Measurements from ENCODE around the gene CLDN20. TPM values are rescaled to one million over a fixed set of nuclear protein-coding genes. Genes with fewer than 3 reads are reported as not detected.

CLDN20 gene
- total and polyA plus RNA-seq, 2 of the 8 experiments (the other 6 are each of a cell fraction or from before 2014, with no cell fraction given) = not detected

GRCh38 chr6:155237613-155238012 lies 26.2 kb upstream of the CLDN20 start:
- POLR2A ChIA-PET (ENCODE audit: partially characterized antibody) = no interaction called here
- H2BK15ac ChIP-seq (ENCODE audit: low read length) = no peak overlapping the region
- no peak overlapping the region for H2AK5ac ChIP-seq (ENCODE audit: low read depth, low read length)
- TF ChIP-seq EP300 (IDR thresholded peaks at IDR 0.05; ENCODE audit: borderline replicate concordance in 1 of 2, low read depth in 2 of 2, low read length in 2 of 2) = no peak
- no peak for TF ChIP-seq SIX5 (IDR thresholded peaks at IDR 0.05; ENCODE audit: low read depth, low read length)
- no peak for TF ChIP-seq CHD2 (IDR thresholded peaks at IDR 0.05; ENCODE audit: low read length)
- no peak for TF ChIP-seq RNF2 (IDR thresholded peaks at IDR 0.05; ENCODE audit: borderline replicate concordance, low read depth, low read length, missing control alignments, poor library complexity, severe bottlenecking)
- no peak for TF ChIP-seq TAF7 (optimal IDR thresholded peaks at IDR 0.05; ENCODE audit: borderline replicate concordance, low read depth, low read length)
- no peak for TF ChIP-seq RAD21 (IDR thresholded peaks at IDR 0.05 in 1 of 2, conservative IDR thresholded peaks at IDR 0.05 in 1 of 2; ENCODE audit: low read depth in 2 of 2, low read length in 2 of 2)
- TF ChIP-seq KDM5A (IDR thresholded peaks at IDR 0.05; ENCODE audit: low read length) = no peak
- no peak for TF ChIP-seq EZH2 (IDR thresholded peaks at IDR 0.05; ENCODE audit: low read depth, low read length, severe bottlenecking)
- no peak overlapping the region for H4K8ac ChIP-seq (ENCODE audit: extremely low read depth, insufficient read depth, low read length)
- no peak overlapping the region for H2BK20ac ChIP-seq (ENCODE audit: low read length)
- H3K14ac ChIP-seq (ENCODE audit: insufficient read length) = no peak overlapping the region
- no peaks in the 10 kb centered on the region for H4K20me1 ChIP-seq (replicated peaks in 1 of 2; ENCODE audit: control insufficient read depth in 1 of 2, insufficient read depth in 2 of 2, low read length in 2 of 2)
- H3K23me2 ChIP-seq (ENCODE audit: low read depth, low read length) = no peaks in the 10 kb centered on the region
- no peak overlapping the region for H3K4me2 ChIP-seq (ENCODE audit: insufficient read depth in 1 of 2, low read depth in 2 of 2, low read length in 2 of 2)
- FAIRE-seq (no peak), DNase-seq (ENCODE audit: low read depth in 1 of 2, low spot score in 2 of 2) (no peak)
- peaks cover 13 to 19% of the 10 kb centered on the region in 2 experiments for H3K9me3 ChIP-seq (ENCODE audit: insufficient read depth in 2 of 2, low read depth in 1 of 2, low read length in 1 of 2)
- no peak overlapping the region for H4K5ac ChIP-seq (ENCODE audit: insufficient read length, low read depth, low read length)
- no peak overlapping the region for H3K18ac ChIP-seq (ENCODE audit: extremely low read depth, low read length)
- peaks cover 0 to 12% (median 3%) of the 10 kb centered on the region in 4 experiments; a peak in 3 of 8 replicates for H3K36me3 ChIP-seq (ENCODE audit: control insufficient read depth in 2 of 4, insufficient read depth in 4 of 4, low read length in 3 of 4)
- no peak overlapping the region for H3K4me3 ChIP-seq (ENCODE audit: extremely low read depth in 1 of 4, insufficient read depth in 2 of 4, low read depth in 3 of 4, low read length in 4 of 4)
- CTCF ChIA-PET (ENCODE audit: partially characterized antibody) = interaction anchor here (2.2 to 5.6 kb wide), 2 partner anchors 9 to 59 kb away, joined by 6 to 48 read pairs; no protein-coding TSS in a partner anchor
- H4K91ac ChIP-seq (replicated peaks; ENCODE audit: insufficient read length, low read length) = no peak overlapping the region
- H2BK12ac ChIP-seq (ENCODE audit: low read depth, low read length) = no peak overlapping the region
- H2BK5ac ChIP-seq (ENCODE audit: low read depth, low read length) = no peak overlapping the region
- H3K27me3 ChIP-seq (replicated peaks in 1 of 4; ENCODE audit: control insufficient read depth in 3 of 4, extremely low read depth in 1 of 4, insufficient read depth in 3 of 4, low read length in 3 of 4) = no peaks in the 10 kb centered on the region
- H3K79me1 ChIP-seq (ENCODE audit: low read depth, low read length) = no peaks in the 10 kb centered on the region
- H2BK120ac ChIP-seq (replicated peaks; ENCODE audit: low read depth, low read length) = no peak overlapping the region
- H3K9ac ChIP-seq (replicated peaks in 1 of 4; ENCODE audit: extremely low read depth in 1 of 4, low read depth in 3 of 4, low read length in 3 of 4) = no peak overlapping the region
- H3K79me2 ChIP-seq (ENCODE audit: control insufficient read depth in 1 of 2, insufficient read depth in 2 of 2, low read length in 2 of 2) = no peaks in the 10 kb centered on the region
- H3K4me1 ChIP-seq (replicated peaks in 1 of 4; ENCODE audit: control insufficient read depth in 3 of 4, insufficient read depth in 4 of 4, low read length in 3 of 4) = 0 out of 7 replicates have a peak, but pooled peaks cover 0 to 4% (median 0%) of the 10 kb centered on the region in 4 experiments
- no peak overlapping the region for H3K27ac ChIP-seq (ENCODE audit: low read depth, low read length)
- no peak overlapping the region for H3K23ac ChIP-seq (ENCODE audit: insufficient read length)
- no peak overlapping the region for H3K4ac ChIP-seq (replicated peaks; ENCODE audit: insufficient read length, low read depth, low read length)
- 100% methylated on average over 1 of the region's 1 CpG; no CpG with 5 or more reads in 1 of the 2 experiments for WGBS, 2 experiments (ENCODE audit: extremely low coverage in 1 of 2, insufficient coverage in 1 of 2, insufficient read length in 1 of 2, insufficient replicate concordance in 2 of 2, low coverage in 1 of 2, low lambda C conversion rate in 2 of 2, missing lambda C conversion rate in 1 of 2)
- H2AFZ ChIP-seq (ENCODE audit: low read length) = no peak overlapping the region
- H3K56ac ChIP-seq (replicated peaks; ENCODE audit: insufficient read length, low read depth, low read length) = no peak overlapping the region

Measured in H1 (cell line).